ENCODE results near the gene CAPN13. TPM values are rescaled to one million over a fixed set of nuclear protein-coding genes. Genes with fewer than 3 reads are reported as not detected.

The CAPN13 gene
- polyA plus RNA-seq, 1 of the 3 experiments (the other 2 are of a cell fraction): not detected

- H3K4me1 ChIP-seq (ENCODE audit: control insufficient read depth in 1 of 2, insufficient read depth in 2 of 2, low read depth in 1 of 2, low read length in 1 of 2): no peaks in the 10 kb centered on the region
- ChIA-PET POLR2A (no interaction called here), CTCF (interaction anchor here (1.1 to 2.7 kb wide), 2 partner anchors 14 to 134 kb away, joined by 3 to 22 read pairs; no protein-coding TSS in a partner anchor)
- no peak for DNase-seq
- no peaks in the 10 kb centered on the region for H4K20me1 ChIP-seq (ENCODE audit: insufficient read depth)
- no peaks in the 10 kb centered on the region for H3K27me3 ChIP-seq (ENCODE audit: insufficient read depth)
- H3K4me2 ChIP-seq: no peak overlapping the region
- 0% methylated on average over 1 of the region's 1 CpG for WGBS (ENCODE audit: low lambda C conversion rate)
- H3K27ac ChIP-seq (ENCODE audit: low read depth in 2 of 2, low read length in 1 of 2): no peak overlapping the region
- no peaks in the 10 kb centered on the region for H3K9me2 ChIP-seq
- H3K36me3 ChIP-seq (replicated peaks in 1 of 2; ENCODE audit: control insufficient read depth in 1 of 2, insufficient read depth in 2 of 2, low read length in 1 of 2): no peaks in the 10 kb centered on the region
- no peak overlapping the region for H3K9ac ChIP-seq
- H3K9me3 ChIP-seq: no peaks in the 10 kb centered on the region
- TF ChIP-seq GABPA (IDR thresholded peaks at IDR 0.05; ENCODE audit: low read depth): no peak
- TF ChIP-seq REST (IDR thresholded peaks at IDR 0.05; ENCODE audit: low read depth, low read length): no peak
- TF ChIP-seq NFIC (IDR thresholded peaks at IDR 0.05; ENCODE audit: borderline replicate concordance): no peak
- no peak for TF ChIP-seq JUND (IDR thresholded peaks at IDR 0.05)
- TF ChIP-seq PBX3 (IDR thresholded peaks at IDR 0.05): no peak
- TF ChIP-seq MAX (IDR thresholded peaks at IDR 0.05; ENCODE audit: low read depth): no peak
- TF ChIP-seq RAD21 (IDR thresholded peaks at IDR 0.05; ENCODE audit: low read length): no peak
- TF ChIP-seq MXI1 (IDR thresholded peaks at IDR 0.05; ENCODE audit: low read depth, low read length): no peak
- TF ChIP-seq ZBTB33 (IDR thresholded peaks at IDR 0.05; ENCODE audit: borderline replicate concordance, low read depth): no peak
- TF ChIP-seq POLR2AphosphoS5 (IDR thresholded peaks at IDR 0.05; ENCODE audit: low read depth, low read length): no peak
- no peak for TF ChIP-seq EP300 (IDR thresholded peaks at IDR 0.05; ENCODE audit: borderline replicate concordance in 1 of 2, low read depth in 1 of 2, low read length in 1 of 2)
- TF ChIP-seq MEF2A (IDR thresholded peaks at IDR 0.05; ENCODE audit: borderline replicate concordance, low read depth): no peak
- no peak for TF ChIP-seq FOSL2 (IDR thresholded peaks at IDR 0.05; ENCODE audit: borderline replicate concordance, low read depth)
- no peak for TF ChIP-seq SMC3 (IDR thresholded peaks at IDR 0.05; ENCODE audit: low read depth, low read length)
- no peak for TF ChIP-seq GATA2 (CRISPR knock-in tag; IDR thresholded peaks at IDR 0.05)
- no peak for TF ChIP-seq USF1 (IDR thresholded peaks at IDR 0.05; ENCODE audit: borderline replicate concordance, low read depth)
- no peak for TF ChIP-seq RCOR1 (IDR thresholded peaks at IDR 0.05; ENCODE audit: low read length)
- no peak for TF ChIP-seq TCF12 (IDR thresholded peaks at IDR 0.05)
- no peaks in the 10 kb centered on the region for H3F3A ChIP-seq (replicated peaks; ENCODE audit: insufficient read depth)
- H2AFZ ChIP-seq (ENCODE audit: low read depth): no peak overlapping the region
- H3K4me3 ChIP-seq (ENCODE audit: low read depth in 2 of 2, low read length in 1 of 2): no peak overlapping the region
- H3K79me2 ChIP-seq (ENCODE audit: insufficient read depth): no peaks in the 10 kb centered on the region
These were observed 40.1 kb upstream of the CAPN13 start for GRCh38 chr2:30847329-30847728.

Data from SK-N-SH (cell line).